ENCODE measurements around the gene LPP. TPM values are rescaled to one million over a fixed set of nuclear protein-coding genes. Genes with fewer than 3 reads are reported as not detected.

Gene LPP
- total and polyA plus RNA-seq, 2 donors from 2014 or later: 6.7 to 233 TPM

DNA sequence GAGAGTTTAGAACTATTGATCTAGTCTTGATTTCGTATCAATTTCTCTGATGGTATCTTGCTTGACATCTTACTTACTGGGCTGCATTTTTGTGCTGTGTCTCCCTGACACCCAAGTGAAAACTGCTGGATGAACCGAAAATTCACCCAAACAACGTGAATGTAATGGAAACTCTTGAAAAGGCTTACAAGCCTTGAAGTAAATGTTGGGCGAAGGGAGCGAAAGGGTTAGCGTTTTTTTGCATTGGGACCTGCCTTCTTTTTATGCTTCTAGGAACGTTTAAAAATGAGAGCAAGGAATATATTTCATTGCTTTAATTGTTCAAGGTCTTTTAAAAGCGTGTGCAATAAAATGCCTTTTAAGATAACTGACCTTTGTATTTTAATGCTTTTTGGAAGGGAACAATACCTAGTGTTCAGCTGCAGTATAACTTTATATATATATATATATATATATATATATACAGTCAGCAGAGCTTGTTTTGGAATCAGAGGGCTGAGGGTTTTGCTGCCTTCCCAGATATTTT lies 94.1 kb downstream of the LPP start:
- H3K9me3 ChIP-seq (ENCODE audit: control insufficient read depth in 2 of 3, insufficient read depth in 1 of 3, low read length in 3 of 3): no peaks in the 10 kb centered on the region
- intact Hi-C loops (cut with DNase I): no loop called here
- no peak overlapping the region for H3K4me3 ChIP-seq (ENCODE audit: low read length in 3 of 3)
- peaks cover 0 to 2% (median 0%) of the 10 kb centered on the region in 3 donors for H3K36me3 ChIP-seq (ENCODE audit: control insufficient read depth in 2 of 3, insufficient read depth in 3 of 3, low read length in 3 of 3)
- H3K9ac ChIP-seq (ENCODE audit: low read length in 3 of 3): no peak overlapping the region
- no peak for FAIRE-seq
- DNase-seq: no peak
- no peaks in the 10 kb centered on the region for H3K27me3 ChIP-seq (ENCODE audit: control insufficient read depth, insufficient read depth, low read length)
- TF ChIP-seq CTCF (IDR thresholded peaks at IDR 0.05; ENCODE audit: borderline replicate concordance, extremely low read depth, insufficient read depth): no peak
- no peak overlapping the region for H3K27ac ChIP-seq (ENCODE audit: low read depth in 2 of 2, low read length in 2 of 2)
- no peaks in the 10 kb centered on the region for H3K4me1 ChIP-seq (ENCODE audit: control insufficient read depth in 2 of 3, insufficient read depth in 2 of 3, low read depth in 1 of 3, low read length in 3 of 3)

DNA sequence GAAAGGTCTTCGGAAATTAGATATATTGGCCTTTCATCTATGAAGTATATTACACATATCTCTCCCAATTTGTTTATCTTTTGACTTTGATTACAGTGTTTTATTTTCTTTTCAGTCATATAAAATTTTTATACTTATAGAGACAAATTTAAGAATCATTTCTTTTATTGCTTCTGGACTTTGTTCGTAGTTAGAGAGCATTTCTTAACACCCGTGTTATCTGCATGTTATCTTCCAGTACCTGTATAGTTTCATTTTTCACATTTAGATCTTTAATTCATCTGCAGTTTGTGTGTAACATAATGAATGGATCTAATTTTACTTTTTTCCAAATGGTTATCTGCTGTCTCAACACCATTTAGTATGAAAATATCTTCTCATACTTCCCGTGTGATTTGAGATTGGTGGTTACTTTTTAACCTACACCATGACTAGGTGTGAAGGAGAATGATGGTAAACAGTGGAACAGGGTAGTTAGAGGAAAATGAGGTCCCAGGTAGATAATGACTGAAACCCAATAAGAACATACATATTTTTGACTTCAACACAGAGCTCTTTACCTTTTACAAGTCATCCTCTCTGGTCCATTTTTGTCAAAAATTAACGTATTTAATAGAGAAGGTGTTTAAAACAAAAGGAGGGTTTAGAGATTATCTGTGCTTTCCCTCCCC lies 99.3 kb downstream of the LPP start:
- TF ChIP-seq CTCF (IDR thresholded peaks at IDR 0.05; ENCODE audit: borderline replicate concordance, extremely low read depth, insufficient read depth): no peak
- H3K9ac ChIP-seq (ENCODE audit: low read length in 3 of 3): no peak overlapping the region
- intact Hi-C loops (cut with DNase I): no loop called here
- no peak overlapping the region for H3K4me3 ChIP-seq (ENCODE audit: low read length in 3 of 3)
- peaks cover 0 to 2% (median 0%) of the 10 kb centered on the region in 3 donors for H3K4me1 ChIP-seq (ENCODE audit: control insufficient read depth in 2 of 3, insufficient read depth in 2 of 3, low read depth in 1 of 3, low read length in 3 of 3)
- FAIRE-seq: no peak
- H3K27ac ChIP-seq (ENCODE audit: low read depth in 2 of 2, low read length in 2 of 2): no peak overlapping the region
- H3K36me3 ChIP-seq (ENCODE audit: control insufficient read depth in 2 of 3, insufficient read depth in 3 of 3, low read length in 3 of 3): peaks cover 0 to 2% (median 0%) of the 10 kb centered on the region in 3 donors
- no peaks in the 10 kb centered on the region for H3K9me3 ChIP-seq (ENCODE audit: control insufficient read depth in 2 of 3, insufficient read depth in 1 of 3, low read length in 3 of 3)
- no peak for DNase-seq
- H3K27me3 ChIP-seq (ENCODE audit: control insufficient read depth, insufficient read depth, low read length): no peaks in the 10 kb centered on the region

DNA sequence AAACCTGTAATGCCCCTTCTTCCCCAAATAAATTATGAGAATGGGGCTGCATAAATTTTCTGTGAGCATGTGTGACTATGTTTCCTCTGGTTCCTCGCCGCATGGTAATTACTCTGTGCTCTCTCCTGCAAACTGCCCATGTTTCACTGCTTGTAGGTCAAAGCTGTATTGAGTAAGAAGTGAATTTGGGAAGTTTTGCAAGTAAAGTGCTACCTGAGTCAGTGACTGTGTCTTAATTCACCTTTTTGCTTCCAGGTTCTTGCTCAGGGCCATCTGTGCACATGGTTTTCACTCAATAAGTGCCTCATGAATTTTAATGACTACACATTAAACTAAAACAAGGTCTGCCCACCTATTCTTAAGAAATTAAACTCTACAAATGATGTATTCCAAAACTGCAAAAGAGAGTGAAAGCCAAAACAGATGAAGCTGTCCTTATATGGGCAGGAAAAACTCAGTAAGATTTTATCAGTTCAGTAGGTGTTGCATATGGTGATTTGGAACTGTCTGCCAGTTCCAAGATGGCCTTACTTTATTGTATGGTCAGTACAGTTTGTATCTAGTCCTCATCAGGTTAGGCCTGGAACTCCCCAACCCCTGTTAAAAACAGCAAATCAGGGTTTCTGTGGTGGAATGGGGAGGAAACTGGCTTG lies 100.0 kb downstream of the LPP start:
- no peak for DNase-seq
- Histone ChIP-seq H3K9ac (ENCODE audit: low read length in 3 of 3) (no peak overlapping the region), H3K4me3 (ENCODE audit: low read length in 3 of 3) (no peak overlapping the region), H3K36me3 (ENCODE audit: control insufficient read depth in 2 of 3, insufficient read depth in 3 of 3, low read length in 3 of 3) (no peaks in the 10 kb centered on the region), H3K4me1 (ENCODE audit: control insufficient read depth in 2 of 3, insufficient read depth in 2 of 3, low read depth in 1 of 3, low read length in 3 of 3) (peaks cover 0 to 2% (median 2%) of the 10 kb centered on the region in 3 donors), H3K27ac (ENCODE audit: low read depth in 2 of 2, low read length in 2 of 2) (no peak overlapping the region), H3K9me3 (ENCODE audit: control insufficient read depth in 2 of 3, insufficient read depth in 1 of 3, low read length in 3 of 3) (no peaks in the 10 kb centered on the region), H3K27me3 (ENCODE audit: control insufficient read depth, insufficient read depth, low read length) (no peaks in the 10 kb centered on the region)
- FAIRE-seq: no peak
- TF ChIP-seq CTCF (IDR thresholded peaks at IDR 0.05; ENCODE audit: borderline replicate concordance, extremely low read depth, insufficient read depth): no peak
- intact Hi-C loops (cut with DNase I): no loop called here

Measured in kidney (tissue), 14 donors.